SK-N-MC (cell line): ENCODE results near the gene IDE.

Source experiments
- EZH2 ChIP-seq: fragments of 200-600 bp; sonication (generic); IDR thresholded peaks from one replicate; pipeline ENCODE4 v1.6.1; 2017; ENCODE audit warnings: antibody characterized with exemption
- POLR2AphosphoS5 ChIP-seq: IDR thresholded peaks from 2 replicates; pipeline ENCODE4 v1.6.1; 2012; ENCODE audit warnings: mild to moderate bottlenecking, low read depth, low read length, borderline replicate concordance

DNA sequence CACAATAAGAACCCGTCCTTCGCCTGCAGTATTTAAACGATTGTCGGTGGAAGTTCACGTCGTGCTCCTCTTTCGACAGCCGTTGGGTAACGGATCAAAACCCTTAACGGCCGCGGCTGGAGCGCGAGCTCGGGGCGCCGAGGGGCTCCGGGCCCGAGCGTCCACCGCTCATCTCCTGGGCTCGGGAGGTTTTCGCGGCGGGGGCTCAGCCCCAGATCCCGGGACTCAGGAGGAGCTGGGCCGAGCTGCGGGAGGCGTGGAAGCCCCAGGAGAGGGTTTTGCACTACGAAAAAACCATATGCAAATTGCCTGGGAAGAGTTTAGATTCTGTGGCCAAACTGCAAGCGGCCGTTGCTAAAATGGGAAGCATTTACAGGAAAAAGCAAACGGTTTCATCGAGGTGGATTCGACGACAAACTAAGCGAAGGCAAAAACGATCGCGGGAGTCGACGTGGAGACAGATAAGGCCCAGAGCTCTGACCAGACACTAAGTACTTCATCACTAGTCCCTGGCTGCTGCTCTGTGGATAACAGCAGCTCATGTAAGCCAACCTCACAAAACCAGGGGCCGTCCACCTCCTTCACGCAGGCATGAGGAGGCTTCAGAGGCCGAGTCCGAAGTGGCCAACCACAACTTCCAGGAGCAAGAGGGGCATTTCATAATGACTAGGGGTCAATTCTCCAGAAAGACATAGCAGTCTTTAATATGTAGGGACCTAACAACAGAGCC, 153.2 kb downstream of the IDE start:
- TF ChIP-seq POLR2AphosphoS5 (no peak), EZH2 (no peak)
